Neutrophil (primary cell): ENCODE results near the gene RAMP2.

Source experiments
- H3K27ac ChIP-seq: fragments of 200-600 bp; sonication (generic); 2 replicates; pipeline ENCODE4 v1.5.1; 2016; ENCODE audit warnings: mild to moderate bottlenecking, moderate library complexity
- H3K27me3 ChIP-seq: fragments of 200-600 bp; sonication (generic); 2 replicates; pipeline ENCODE4 v1.6.0; 2016; ENCODE audit warnings: mild to moderate bottlenecking
- H3K36me3 ChIP-seq: fragments of 200-600 bp; sonication (generic); 2 replicates; pipeline ENCODE4 v1.5.1; 2017
- H3K4me1 ChIP-seq, 2 experiments: fragments of 200-600 bp in 1 of 2; sonication (generic) in 1 of 2; 1 replicate in 1 of 2; 2 replicates in 1 of 2; pipeline versions ENCODE4 v1.5.1 to v1.6.1; 2013 to 2016; ENCODE audit warnings: low read depth in 1 of 2, low read length in 1 of 2, mild to moderate bottlenecking in 1 of 2, moderate library complexity in 1 of 2; ENCODE audit not compliant: control insufficient read depth in 1 of 2, insufficient read depth in 1 of 2
- H3K4me3 ChIP-seq, 2 experiments: fragments of 200-600 bp in 1 of 2; sonication (generic) in 1 of 2; 1 replicate in 1 of 2; 2 replicates in 1 of 2; pipeline ENCODE4 v1.5.1; 2013 to 2016; ENCODE audit warnings: low read depth in 1 of 2, low read length in 1 of 2, mild to moderate bottlenecking in 1 of 2, moderate library complexity in 1 of 2
- H3K9me3 ChIP-seq: fragments of 200-600 bp; sonication (generic); 2 replicates; pipeline ENCODE4 v1.5.1; 2016
- TF ChIP-seq, protein P1 (sequence below): fragments of 200-600 bp; sonication (generic); IDR thresholded peaks from 2 replicates; pipeline ENCODE4 v1.5.1; 2016; ENCODE audit warnings: antibody characterized with exemption

RAMP2 gene

GRCh38 chr17:42797067-42798007, 36.3 kb downstream of the RAMP2 start:
- Histone ChIP-seq H3K27me3 (peaks cover 11% of the 10 kb centered on the region), H3K4me3 (no peak overlapping the region), H3K9me3 (no peaks in the 10 kb centered on the region), H3K4me1 (peaks cover 13% of the 10 kb centered on the region in 2 experiments), H3K27ac (no peak overlapping the region), H3K36me3 (no peaks in the 10 kb centered on the region)
- TF ChIP-seq, protein P1, sequence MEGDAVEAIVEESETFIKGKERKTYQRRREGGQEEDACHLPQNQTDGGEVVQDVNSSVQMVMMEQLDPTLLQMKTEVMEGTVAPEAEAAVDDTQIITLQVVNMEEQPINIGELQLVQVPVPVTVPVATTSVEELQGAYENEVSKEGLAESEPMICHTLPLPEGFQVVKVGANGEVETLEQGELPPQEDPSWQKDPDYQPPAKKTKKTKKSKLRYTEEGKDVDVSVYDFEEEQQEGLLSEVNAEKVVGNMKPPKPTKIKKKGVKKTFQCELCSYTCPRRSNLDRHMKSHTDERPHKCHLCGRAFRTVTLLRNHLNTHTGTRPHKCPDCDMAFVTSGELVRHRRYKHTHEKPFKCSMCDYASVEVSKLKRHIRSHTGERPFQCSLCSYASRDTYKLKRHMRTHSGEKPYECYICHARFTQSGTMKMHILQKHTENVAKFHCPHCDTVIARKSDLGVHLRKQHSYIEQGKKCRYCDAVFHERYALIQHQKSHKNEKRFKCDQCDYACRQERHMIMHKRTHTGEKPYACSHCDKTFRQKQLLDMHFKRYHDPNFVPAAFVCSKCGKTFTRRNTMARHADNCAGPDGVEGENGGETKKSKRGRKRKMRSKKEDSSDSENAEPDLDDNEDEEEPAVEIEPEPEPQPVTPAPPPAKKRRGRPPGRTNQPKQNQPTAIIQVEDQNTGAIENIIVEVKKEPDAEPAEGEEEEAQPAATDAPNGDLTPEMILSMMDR: no peak

- Histone ChIP-seq H3K36me3 (no peaks in the 10 kb centered on the region), H3K27me3 (peaks cover 13% of the 10 kb centered on the region), H3K4me3 (peak overlapping the region; percentile 68 to 74), H3K4me1 (peaks cover 13% of the 10 kb centered on the region in 2 experiments), H3K27ac (peak overlapping the region; percentile 36), H3K9me3 (no peaks in the 10 kb centered on the region)
- TF ChIP-seq, protein P1: no peak
Observed at GRCh38 chr17:42798011-42798382, 37.0 kb downstream of the RAMP2 start.

DNA sequence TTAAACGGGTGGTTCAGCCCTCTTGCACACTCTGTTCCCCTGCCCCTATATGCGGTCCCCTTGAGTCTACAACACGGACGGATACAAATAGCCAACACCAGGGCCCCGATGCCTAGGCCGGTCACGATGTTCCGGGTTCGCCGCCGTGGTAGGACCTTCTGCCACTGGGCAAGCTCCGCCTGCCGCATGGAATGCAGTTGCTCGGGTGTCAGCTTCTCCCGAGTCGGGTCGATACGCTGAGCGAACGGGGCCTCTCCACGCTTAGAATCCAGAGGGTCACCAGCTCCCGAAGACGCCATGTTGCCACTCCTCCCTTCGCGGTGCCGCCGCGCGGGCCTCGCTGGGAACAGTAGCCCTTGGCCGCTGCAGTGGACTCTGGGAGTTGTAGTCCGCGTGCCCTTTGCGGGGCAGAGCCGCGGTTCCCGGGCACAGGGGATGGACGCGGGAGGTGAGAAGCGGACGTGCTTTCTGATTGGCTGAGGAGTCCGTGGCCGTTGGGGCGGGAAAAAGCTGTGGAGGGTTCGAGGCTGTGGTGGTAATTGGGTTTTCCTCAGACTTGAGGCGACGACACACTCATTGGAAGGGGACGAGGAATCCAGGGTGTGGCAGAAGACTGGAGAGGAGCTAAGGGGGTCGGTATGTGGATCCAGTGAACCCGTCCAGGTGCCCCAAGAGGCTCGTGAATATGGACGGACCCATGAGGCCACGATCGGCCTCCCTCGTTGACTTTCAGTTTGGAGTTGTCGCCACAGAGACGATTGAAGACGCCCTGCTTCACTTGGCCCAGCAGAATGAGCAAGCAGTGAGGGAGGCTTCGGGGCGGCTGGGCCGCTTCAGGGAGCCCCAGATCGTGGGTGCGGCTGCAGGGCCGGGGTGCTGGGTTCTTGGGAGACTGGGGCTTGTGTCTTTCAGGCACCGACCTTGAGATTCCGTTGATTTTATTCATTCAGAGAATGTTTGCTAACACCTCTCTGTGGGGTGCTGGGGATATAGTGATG, 37.7 kb downstream of the RAMP2 start, which contains the start of the genes CNTD1 and COA3:
CNTD1 (plus strand) TSS at position 479 of the 998 bp plus-strand sequence; CDS start at position 686, 207 bp downstream.
COA3 (minus strand) TSS at position 322 of the 998 bp plus-strand sequence; CDS start at position 299, 23 bp downstream.
- Histone ChIP-seq H3K36me3 (no peaks in the 10 kb centered on the region), H3K4me3 (peak within 1 kb of the TSS; percentile 68 to 74), H3K4me1 (peaks cover 13% of the 10 kb centered on the region in 2 experiments), H3K9me3 (no peaks in the 10 kb centered on the region), H3K27ac (peak within 1 kb of the TSS; percentile 36), H3K27me3 (peaks cover 15% of the 10 kb centered on the region)
- TF ChIP-seq, protein P1: no peak

GRCh38 chr17:42803074-42803883, 42.3 kb downstream of the RAMP2 start:
- H3K36me3 ChIP-seq: no peaks in the 10 kb centered on the region
- no peak overlapping the region for H3K27ac ChIP-seq
- no peak overlapping the region for H3K4me3 ChIP-seq
- H3K9me3 ChIP-seq: no peaks in the 10 kb centered on the region
- H3K27me3 ChIP-seq: peaks cover 15% of the 10 kb centered on the region
- TF ChIP-seq, protein P1: no peak
- peaks cover 5 to 7% of the 10 kb centered on the region in 2 experiments for H3K4me1 ChIP-seq
